CD4-positive, alpha-beta T cell treated with Interleukin-10 for 1 hour (primary cell): Measurements from ENCODE around the gene VDR.

Source experiments
- DNase-seq: peaks from one replicate; pipeline ENCODE4 v3.0.0-alpha.2; 2020

Gene VDR

DNA sequence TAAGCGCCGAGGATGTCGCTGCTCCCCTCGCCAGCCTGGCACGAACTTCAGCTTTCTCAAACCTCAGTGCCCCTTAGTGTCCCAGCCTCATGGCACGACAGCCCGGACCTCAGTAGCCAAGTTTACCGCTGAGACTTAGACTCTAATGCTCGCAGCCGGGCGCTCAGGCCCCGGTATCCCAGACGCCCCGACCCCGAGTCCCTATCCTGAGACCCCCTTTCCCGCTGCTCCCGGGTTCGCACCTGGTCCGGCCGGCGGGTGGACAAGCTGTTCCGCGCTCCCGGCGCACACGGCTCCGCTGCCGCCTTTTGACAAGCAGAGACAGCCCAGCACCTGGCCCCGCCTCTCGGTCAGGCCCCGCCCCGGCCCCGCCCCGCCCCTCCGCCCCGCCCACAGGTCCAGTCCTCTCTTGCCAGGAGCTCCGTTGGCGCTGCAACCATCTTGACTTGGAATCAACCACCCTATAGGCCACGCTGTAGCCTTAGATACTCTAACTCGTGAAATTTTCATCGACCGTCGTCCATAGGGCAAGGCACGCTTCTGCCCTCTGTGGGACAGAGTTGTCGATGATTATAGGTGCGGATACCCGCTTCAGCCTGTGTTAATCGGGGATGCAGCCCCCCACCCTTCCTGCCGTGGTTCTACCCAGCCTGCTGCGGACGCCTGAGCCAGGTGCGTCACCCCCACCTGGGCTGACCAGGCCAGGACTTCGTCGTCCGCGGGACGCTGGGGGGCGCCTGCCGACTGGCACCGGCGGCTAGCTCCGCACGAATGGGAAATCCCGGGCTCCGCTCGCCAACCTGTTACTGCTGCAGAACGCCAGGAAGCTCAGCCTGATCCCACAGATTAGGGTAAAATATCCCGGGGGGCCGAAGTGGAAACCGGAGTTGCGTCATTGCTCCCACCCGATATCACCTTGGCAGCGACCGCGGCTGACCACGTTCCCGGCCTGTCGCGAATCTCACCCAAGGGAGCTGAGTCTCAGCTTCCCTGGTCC, at the start of gene VDR:
TSS of gene VDR (minus strand) at position 282 of the 997 bp plus-strand sequence. CDS start 25,881 bp downstream, outside the sequence.
- peak; percentile 83 for DNase-seq

DNA sequence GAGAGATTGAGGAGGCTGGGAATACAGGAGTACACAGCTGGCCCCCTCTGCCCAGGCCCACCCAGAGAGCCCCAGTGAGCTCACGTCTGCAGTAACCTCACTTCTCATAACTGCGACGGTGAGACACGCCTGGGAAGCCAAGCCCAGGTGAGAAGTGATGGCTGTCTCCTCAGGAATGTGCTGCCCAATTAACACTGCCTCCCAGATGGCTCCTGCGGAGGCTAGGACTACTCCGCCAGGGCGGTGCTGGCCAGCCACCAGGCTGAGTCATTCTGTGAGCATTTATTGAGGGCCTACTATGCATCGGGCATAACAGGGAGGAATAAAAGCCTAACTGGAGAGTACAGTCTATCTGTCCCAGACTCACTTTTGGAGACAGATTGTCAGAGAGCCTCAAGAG, 49.3 kb upstream of the VDR start:
- no peak for DNase-seq

GRCh38 chr12:47950856-47951468, 46.2 kb upstream of the VDR start:
- DNase-seq, result no peak

DNA sequence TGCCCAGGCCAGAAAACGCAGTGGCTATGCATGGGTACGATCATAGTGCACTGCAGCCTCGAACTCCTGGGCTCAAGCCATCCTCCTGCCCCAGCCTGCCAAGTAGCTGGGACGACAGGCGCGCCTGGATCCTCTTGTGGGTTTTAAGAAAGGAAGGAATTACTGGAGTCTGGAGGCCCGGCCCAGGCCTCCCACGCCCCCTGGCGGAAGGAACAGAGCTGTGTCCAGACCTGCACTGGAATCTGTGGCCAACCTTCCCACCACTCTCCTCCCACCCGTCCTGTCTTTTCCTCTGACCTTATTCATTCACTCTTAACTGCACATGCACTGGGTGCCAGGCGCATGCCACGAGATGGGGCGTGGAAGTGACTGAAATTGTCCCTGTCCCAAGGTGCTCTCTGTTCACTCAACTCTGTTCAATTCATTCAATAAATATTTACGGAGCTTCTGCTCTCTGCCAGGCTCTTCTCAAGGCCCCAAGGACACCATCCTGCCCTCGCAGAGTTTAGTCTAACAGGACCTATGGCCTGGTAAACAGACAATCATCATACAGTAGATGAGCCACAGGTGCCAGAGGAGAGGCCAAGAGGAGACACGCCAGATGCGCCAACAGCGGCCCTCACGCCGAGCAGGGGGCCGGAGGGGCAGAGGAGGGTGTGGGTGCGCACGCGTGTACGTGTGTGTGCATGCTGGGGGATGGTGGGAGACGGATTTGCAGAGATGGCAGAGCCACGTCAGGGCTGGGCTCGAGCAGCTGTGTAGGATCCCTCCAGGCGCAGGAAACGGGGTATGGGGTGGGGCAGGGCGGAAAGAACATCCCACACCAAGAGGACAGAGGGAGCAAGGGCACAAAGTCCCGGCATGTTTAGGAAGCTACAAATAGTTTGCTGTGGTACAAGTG, 44.9 kb upstream of the VDR start:
- peak; percentile 42 for DNase-seq

- DNase-seq, result no peak
These were observed 42.5 kb upstream of the VDR start for GRCh38 chr12:47947341-47947740.

DNA sequence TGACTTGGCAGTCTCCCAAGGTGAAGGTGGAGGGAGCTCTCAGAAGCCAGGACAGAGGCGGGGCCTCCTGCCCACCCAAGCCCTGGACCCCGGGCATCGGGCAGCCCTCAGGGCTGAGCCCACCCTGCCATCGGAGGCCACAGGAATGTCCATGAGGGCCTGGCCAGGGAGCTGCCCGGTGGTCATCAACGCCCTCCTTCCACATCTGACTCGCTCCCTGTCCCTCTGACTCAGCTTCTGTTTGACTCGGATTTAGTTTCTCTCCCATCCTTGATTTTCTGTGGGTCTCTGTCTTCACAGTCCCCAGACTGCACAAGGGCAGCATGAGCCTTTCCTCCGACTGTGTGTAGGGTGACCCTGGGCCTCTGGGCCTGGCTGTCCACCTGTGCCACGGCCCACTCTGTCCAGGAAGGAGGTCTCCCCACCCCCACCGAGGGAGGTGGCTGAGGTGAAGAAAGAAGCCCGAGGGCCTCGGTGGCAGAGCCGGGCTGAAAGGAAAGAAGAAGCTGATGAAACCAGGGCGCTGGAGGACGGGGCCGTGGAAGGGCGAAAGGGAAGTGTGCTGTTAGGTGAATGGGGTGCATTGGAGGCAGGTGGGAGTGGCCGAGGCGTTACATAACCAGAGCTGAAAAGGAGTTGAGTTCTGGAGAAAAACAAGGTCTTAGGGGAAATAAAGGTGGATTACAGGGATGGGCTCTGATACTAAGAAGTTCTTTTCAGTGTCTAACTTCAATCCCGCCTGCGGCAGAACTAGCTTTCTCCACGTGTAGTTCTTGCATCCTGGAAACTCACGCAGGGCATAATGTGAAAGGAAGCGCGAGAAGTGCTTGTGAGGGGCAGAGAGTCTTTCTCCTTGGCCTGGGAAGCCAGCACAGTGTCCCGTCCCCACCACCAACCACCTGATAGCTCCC, 41.9 kb upstream of the VDR start:
- DNase-seq, result no peak

DNA sequence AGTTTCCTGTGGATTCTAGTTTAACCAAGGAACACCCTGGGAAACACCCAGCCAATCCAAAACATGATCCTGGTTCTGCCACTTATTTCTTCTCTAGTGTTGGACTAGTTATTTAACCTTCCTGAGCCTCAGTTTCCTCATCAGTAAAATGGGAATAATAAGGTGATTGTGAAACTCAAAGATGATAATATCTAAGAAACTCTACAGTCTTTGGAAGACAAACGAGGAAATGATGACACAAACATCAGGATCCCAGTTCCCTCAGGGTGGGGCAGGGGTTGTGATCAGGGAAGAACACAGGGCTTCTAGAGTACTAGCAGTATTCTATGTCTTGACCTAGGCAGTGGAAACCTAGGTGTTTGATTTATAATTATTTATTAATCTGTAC, 40.5 kb upstream of the VDR start:
- DNase-seq, result no peak

GRCh38 chr12:47944685-47945340, 40.0 kb upstream of the VDR start:
- no peak for DNase-seq

DNA sequence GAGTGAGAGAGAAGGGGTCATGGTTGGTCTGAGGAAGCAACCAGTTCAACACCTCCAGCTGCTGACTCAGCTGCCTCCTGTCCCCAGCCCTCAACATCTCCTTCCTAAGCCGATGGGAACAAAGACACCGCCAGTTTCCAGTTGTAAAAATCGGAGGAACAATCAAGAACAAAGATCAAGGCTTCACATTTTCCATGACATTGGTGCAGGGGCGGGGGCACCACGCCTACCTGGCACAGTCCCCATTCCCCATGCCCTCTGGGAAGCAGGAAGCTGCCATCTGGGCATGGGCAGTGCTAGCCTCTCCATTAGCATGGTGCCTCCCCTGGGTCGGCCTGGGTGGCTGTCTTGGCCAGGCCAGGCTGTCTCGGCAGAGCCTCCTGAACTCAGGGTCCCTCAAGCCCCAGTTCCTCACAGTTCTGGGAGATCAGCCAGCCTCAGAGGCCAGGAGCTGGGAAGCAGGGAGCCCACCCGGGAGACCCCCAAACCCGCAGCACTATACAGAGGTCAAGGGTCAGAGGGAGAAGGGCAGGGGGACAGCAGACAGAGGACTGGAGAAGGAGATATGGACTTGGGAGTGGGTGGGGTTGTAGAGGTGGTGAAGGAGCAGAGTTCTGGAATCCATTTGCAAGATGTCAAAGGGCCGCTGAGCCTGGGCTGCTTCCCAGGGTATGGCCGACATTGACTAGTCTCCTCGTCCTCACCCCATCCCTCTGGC, 39.0 kb upstream of the VDR start:
- DNase-seq, result no peak

DNA sequence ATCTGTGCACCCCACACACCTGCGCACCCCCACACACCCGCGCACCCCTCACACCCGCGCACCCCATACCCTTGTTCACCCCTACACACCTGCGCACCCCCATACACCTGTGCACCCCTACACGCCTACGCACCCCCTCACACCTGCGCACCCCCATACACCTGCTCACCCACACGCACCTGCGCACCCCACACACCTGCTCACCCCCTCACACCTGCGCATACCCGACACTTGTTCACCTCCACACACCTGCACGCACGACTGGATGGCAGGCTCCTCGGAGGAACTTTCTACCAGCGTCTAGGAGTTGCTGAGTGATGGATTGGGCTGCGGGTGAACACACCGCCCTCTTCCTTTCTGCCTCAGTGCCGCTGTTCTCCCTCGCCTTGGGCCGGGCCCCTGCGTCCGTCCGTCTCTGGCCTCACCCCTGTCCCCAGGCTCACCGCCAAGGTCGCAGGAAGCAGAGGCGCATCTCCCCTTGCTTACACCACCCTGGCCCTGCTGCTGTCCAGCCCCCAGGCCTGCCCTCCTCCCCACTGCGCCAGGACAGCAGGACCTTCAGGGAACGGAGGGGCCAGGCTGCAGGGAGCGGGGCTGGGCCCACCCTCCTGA, 37.9 kb upstream of the VDR start:
- no peak for DNase-seq

GRCh38 chr12:47941871-47942613, 37.2 kb upstream of the VDR start:
- DNase-seq, result peak; percentile 53

GRCh38 chr12:47941475-47941780, 36.6 kb upstream of the VDR start:
- no peak for DNase-seq

- no peak for DNase-seq
These were observed 36.1 kb upstream of the VDR start for GRCh38 chr12:47940773-47941474.

- DNase-seq, result no peak
These were observed 34.3 kb upstream of the VDR start for GRCh38 chr12:47939009-47939601.

DNA sequence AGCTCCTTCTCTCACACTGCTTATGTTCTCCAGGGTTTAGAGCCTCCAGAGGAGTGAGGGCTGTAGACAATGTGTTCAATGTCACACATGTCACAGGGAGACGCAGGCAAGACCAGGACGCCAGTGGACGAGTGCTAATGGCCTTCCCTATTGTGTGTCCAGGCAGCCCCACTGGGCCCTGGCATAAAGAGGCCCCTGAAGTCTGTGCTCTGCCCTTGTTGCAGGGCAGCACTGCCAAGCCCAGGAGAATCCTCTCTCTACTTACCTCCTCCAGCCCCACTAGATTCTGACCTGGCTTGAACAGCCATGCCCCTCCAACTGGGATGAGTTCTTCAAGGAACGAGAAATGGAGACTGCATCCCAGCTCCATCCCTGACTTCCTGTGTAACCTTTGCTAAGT, 33.8 kb upstream of the VDR start:
- no peak for DNase-seq

- DNase-seq, result no peak
These were observed 33.3 kb upstream of the VDR start for GRCh38 chr12:47938093-47938492.

DNA sequence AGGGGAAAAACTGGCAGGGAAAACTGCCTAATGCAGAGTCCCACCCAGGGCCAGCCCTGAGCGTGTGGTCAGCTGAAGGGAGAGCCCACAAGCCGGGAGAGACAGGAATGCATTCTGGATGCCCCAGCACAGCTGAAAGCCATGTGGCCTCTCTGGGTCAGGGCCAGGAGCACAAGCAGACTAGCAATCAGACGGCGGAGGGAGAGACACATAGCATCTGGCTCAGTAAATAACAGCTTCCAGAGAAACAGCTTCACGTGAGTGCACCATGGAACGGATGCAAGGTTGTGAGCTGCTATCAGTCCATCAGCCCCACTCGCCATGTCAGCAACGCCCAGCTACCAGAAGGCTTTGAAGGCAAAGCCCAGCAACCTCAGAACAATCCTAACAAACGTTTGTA, 30.4 kb upstream of the VDR start:
- no peak for DNase-seq

- no peak for DNase-seq
These were observed 26.4 kb upstream of the VDR start for GRCh38 chr12:47931187-47931586.

DNA sequence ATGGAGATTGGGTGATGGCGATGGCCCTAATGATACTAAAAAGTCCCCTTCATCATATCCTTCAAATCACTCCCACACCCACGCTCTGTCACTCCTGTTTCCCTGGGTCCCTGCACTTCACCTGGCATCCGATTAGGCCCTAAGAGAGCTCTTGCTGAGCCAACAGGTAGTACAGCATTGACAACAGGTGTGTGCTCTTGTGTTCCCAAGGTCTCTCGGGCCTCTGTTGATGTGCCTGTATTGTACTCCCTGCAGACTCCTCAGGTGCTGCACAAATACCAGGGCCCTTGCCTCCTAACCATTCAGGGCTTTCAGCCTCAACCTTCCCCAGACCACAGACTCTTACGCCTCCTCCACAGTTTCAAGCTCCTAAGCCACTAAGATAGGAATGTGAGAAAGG, 25.8 kb upstream of the VDR start:
- no peak for DNase-seq
